ENCODE results near the gene HDGFL1. TPM values are rescaled to one million over a fixed set of nuclear protein-coding genes. Genes with fewer than 3 reads are reported as not detected.

The HDGFL1 gene
- total and polyA plus RNA-seq, 2 of the 8 experiments (the other 6 are each of a cell fraction or from before 2014, with no cell fraction given) = not detected

DNA sequence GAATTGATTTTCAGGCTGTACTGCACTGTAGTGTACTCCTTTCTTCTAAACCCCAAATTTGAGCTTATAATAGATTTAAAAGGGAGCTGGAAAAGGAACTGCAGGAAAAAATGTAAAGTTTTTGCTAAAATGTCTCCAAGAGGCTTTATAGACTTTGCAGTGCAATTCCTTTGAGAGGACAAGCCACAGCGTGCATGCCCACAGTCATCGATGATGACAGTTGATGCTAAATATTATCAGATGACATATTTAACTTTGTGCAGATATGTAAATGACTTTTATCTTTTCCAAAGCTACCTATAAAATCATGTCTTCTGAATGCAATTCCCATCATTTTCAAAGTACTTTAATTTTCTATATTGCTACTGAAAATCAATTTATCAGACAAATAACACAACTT is 24.3 kb upstream of the HDGFL1 start:
- H3K27ac ChIP-seq (ENCODE audit: low read depth, low read length) = no peak overlapping the region
- no peak overlapping the region for H3K4ac ChIP-seq (replicated peaks; ENCODE audit: insufficient read length, low read depth, low read length)
- no peak overlapping the region for H2BK5ac ChIP-seq (ENCODE audit: low read depth, low read length)
- no peak overlapping the region for H2BK20ac ChIP-seq (ENCODE audit: low read length)
- H3K4me2 ChIP-seq (ENCODE audit: insufficient read depth in 1 of 2, low read depth in 2 of 2, low read length in 2 of 2) = no peak overlapping the region
- H3K4me3 ChIP-seq (ENCODE audit: extremely low read depth in 1 of 4, insufficient read depth in 2 of 4, low read depth in 3 of 4, low read length in 4 of 4) = no peak overlapping the region
- ChIA-PET CTCF (ENCODE audit: partially characterized antibody) (no interaction called here), POLR2A (ENCODE audit: partially characterized antibody) (no interaction called here)
- H4K8ac ChIP-seq (ENCODE audit: extremely low read depth, insufficient read depth, low read length) = no peak overlapping the region
- WGBS, 2 experiments (ENCODE audit: extremely low coverage in 1 of 2, insufficient coverage in 1 of 2, insufficient read length in 1 of 2, insufficient replicate concordance in 2 of 2, low coverage in 1 of 2, low lambda C conversion rate in 2 of 2, missing lambda C conversion rate in 1 of 2) = 100% methylated on average over 2 of the region's 2 CpGs; no CpG with 5 or more reads in 1 of the 2 experiments
- no peak overlapping the region for H4K5ac ChIP-seq (ENCODE audit: insufficient read length, low read depth, low read length)
- H4K91ac ChIP-seq (replicated peaks; ENCODE audit: insufficient read length, low read length) = no peak overlapping the region
- TF ChIP-seq TCF12 (IDR thresholded peaks at IDR 0.05; ENCODE audit: low read depth, low read length) (no peak), SIRT6 (IDR thresholded peaks at IDR 0.05; ENCODE audit: low read length) (no peak), RBBP5 (IDR thresholded peaks at IDR 0.05; ENCODE audit: borderline replicate concordance, low read depth, low read length) (no peak), TEAD4 (IDR thresholded peaks at IDR 0.05; ENCODE audit: low read depth, low read length) (no peak), SP2 (IDR thresholded peaks at IDR 0.05; ENCODE audit: low read length) (no peak), ASH2L (IDR thresholded peaks at IDR 0.05; ENCODE audit: low read length) (no peak), JUND (IDR thresholded peaks at IDR 0.05; ENCODE audit: low read length) (no peak), BRCA1 (IDR thresholded peaks at IDR 0.05; ENCODE audit: low read depth, low read length) (no peak), NRF1 (IDR thresholded peaks at IDR 0.05; ENCODE audit: low read depth, low read length) (no peak)
- TF ChIP-seq, protein P1, sequence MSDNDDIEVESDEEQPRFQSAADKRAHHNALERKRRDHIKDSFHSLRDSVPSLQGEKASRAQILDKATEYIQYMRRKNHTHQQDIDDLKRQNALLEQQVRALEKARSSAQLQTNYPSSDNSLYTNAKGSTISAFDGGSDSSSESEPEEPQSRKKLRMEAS (IDR thresholded peaks at IDR 0.05) = no peak
- no peaks in the 10 kb centered on the region for H3K79me1 ChIP-seq (ENCODE audit: low read depth, low read length)
- H3K56ac ChIP-seq (replicated peaks; ENCODE audit: insufficient read length, low read depth, low read length) = no peak overlapping the region
- no peaks in the 10 kb centered on the region for H3K23me2 ChIP-seq (ENCODE audit: low read depth, low read length)
- H2BK12ac ChIP-seq (ENCODE audit: low read depth, low read length) = no peak overlapping the region
- H3K9ac ChIP-seq (replicated peaks in 1 of 4; ENCODE audit: extremely low read depth in 1 of 4, low read depth in 3 of 4, low read length in 3 of 4) = no peak overlapping the region
- no peaks in the 10 kb centered on the region for H3K27me3 ChIP-seq (replicated peaks in 1 of 4; ENCODE audit: control insufficient read depth in 3 of 4, extremely low read depth in 1 of 4, insufficient read depth in 3 of 4, low read length in 3 of 4)
- no peaks in the 10 kb centered on the region for H3K9me3 ChIP-seq (ENCODE audit: insufficient read depth in 2 of 2, low read depth in 1 of 2, low read length in 1 of 2)
- H3K36me3 ChIP-seq (ENCODE audit: control insufficient read depth in 2 of 4, insufficient read depth in 4 of 4, low read length in 3 of 4) = no peaks in the 10 kb centered on the region
- no peak overlapping the region for H3K23ac ChIP-seq (ENCODE audit: insufficient read length)
- H3K79me2 ChIP-seq (ENCODE audit: control insufficient read depth in 1 of 2, insufficient read depth in 2 of 2, low read length in 2 of 2) = no peaks in the 10 kb centered on the region
- DNase-seq (ENCODE audit: low read depth in 1 of 2, low spot score in 2 of 2) = no peak
- no peak overlapping the region for H2BK120ac ChIP-seq (replicated peaks; ENCODE audit: low read depth, low read length)
- no peaks in the 10 kb centered on the region for H4K20me1 ChIP-seq (replicated peaks in 1 of 2; ENCODE audit: control insufficient read depth in 1 of 2, insufficient read depth in 2 of 2, low read length in 2 of 2)
- FAIRE-seq = no peak
- no peaks in the 10 kb centered on the region for H3K4me1 ChIP-seq (replicated peaks in 1 of 4; ENCODE audit: control insufficient read depth in 3 of 4, insufficient read depth in 4 of 4, low read length in 3 of 4)
- no peak overlapping the region for H3K14ac ChIP-seq (ENCODE audit: insufficient read length)
- H2AFZ ChIP-seq (ENCODE audit: low read length) = no peak overlapping the region
- no peak overlapping the region for H3K18ac ChIP-seq (ENCODE audit: extremely low read depth, low read length)
- no peak overlapping the region for H2AK5ac ChIP-seq (ENCODE audit: low read depth, low read length)
- no peak overlapping the region for H2BK15ac ChIP-seq (ENCODE audit: low read length)

All from H1 (cell line).